AG09309 (cell line): Measurements from ENCODE around the gene ITPR1.

Source experiments
- DNase-seq: peaks from one replicate; pipeline ENCODE4 v3.0.0-alpha.2; 2010; ENCODE audit warnings: low read depth
- H3K4me3 ChIP-seq: 2 replicates; pipeline ENCODE4 v1.5.1; 2011; ENCODE audit warnings: mild to moderate bottlenecking, low read depth, low read length, moderate library complexity; ENCODE audit not compliant: control insufficient read depth
- TF ChIP-seq, protein P1 (sequence below): IDR thresholded peaks from 2 replicates; pipeline ENCODE4 v1.5.1; 2011; ENCODE audit warnings: mild to moderate bottlenecking, low read depth, low read length, inconsistent platforms; ENCODE audit not compliant: insufficient read depth, control insufficient read depth; ENCODE audit errors: missing control alignments

Gene ITPR1

DNA sequence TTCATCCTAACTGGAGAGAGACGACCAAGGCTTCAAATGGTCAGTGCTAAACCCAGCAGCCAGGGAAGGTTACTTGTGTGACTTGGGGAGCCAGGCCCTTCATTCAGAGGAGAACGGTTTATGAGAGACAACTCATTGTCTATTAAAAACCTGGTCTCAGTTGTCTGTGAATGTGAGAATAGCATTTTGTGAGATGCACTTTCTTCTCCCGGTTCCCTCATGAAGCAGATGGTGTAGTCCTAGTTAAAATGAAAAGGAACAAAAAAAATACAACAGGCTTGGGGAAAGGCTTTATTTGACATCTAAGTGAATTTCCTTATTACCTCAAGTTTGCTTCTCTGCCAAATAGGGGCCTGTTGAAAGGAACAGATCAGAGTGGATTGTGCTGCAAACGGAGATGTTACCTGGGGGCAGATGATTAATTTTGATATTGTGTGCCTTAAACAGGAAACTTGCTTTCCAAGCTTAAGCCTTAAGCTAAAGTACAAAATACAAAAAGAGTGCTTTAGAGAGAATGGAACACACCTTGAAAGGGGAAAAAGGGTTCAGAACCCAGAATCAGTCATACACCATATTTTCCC is 283.3 kb downstream of the ITPR1 start:
- DNase-seq, result no peak
- no peak overlapping the region for H3K4me3 ChIP-seq
- TF ChIP-seq, protein P1, sequence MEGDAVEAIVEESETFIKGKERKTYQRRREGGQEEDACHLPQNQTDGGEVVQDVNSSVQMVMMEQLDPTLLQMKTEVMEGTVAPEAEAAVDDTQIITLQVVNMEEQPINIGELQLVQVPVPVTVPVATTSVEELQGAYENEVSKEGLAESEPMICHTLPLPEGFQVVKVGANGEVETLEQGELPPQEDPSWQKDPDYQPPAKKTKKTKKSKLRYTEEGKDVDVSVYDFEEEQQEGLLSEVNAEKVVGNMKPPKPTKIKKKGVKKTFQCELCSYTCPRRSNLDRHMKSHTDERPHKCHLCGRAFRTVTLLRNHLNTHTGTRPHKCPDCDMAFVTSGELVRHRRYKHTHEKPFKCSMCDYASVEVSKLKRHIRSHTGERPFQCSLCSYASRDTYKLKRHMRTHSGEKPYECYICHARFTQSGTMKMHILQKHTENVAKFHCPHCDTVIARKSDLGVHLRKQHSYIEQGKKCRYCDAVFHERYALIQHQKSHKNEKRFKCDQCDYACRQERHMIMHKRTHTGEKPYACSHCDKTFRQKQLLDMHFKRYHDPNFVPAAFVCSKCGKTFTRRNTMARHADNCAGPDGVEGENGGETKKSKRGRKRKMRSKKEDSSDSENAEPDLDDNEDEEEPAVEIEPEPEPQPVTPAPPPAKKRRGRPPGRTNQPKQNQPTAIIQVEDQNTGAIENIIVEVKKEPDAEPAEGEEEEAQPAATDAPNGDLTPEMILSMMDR, result no peak

DNA sequence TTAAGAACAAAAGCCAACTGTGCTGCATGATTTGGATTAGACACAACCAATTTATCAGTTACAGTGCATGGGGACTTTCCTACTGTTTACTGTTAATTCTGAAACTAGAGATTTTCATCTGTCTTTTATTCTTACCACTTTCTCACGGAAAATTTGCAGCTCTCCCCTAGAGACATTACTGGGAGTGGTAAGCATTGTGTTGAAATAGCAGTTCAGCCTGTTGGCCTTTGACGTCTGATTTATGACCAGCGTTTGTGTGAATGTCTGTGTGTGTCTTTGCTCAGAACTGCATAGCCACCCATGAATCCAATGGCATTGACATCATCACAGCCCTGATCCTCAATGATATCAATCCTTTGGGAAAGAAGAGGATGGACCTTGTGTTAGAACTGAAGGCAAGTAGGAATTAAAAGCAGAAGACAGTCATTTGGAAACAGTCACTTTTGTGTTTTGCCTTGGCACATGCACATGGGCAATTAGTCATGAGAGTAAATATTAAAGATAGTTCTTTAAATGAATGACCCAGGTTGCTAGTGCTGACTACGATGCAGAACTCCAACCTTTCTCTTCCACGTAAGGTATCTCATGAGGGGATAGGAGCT is 283.9 kb downstream of the ITPR1 start:
- no peak overlapping the region for H3K4me3 ChIP-seq
- peak; percentile 64 for DNase-seq
- TF ChIP-seq, protein P1, result no peak

DNA sequence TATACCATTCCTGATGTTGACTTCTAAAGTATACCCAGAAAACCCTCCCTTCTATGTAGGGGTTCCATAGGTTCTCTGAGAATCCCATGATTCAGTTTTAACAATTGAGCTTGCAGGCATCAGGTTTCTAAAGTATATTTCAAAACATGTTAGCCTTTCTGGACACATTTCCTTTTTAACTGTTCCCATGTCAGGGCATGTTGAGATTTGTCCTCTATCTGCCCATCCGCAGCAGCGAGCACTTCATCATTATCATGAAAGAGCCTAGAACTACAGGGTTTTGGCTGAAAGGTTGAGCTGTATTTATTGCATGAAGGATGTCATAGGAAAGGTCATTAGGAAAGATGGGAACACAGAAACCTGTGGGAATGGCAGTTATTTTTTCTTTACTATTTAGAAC is 285.0 kb downstream of the ITPR1 start:
- no peak for DNase-seq
- TF ChIP-seq, protein P1, result no peak

DNA sequence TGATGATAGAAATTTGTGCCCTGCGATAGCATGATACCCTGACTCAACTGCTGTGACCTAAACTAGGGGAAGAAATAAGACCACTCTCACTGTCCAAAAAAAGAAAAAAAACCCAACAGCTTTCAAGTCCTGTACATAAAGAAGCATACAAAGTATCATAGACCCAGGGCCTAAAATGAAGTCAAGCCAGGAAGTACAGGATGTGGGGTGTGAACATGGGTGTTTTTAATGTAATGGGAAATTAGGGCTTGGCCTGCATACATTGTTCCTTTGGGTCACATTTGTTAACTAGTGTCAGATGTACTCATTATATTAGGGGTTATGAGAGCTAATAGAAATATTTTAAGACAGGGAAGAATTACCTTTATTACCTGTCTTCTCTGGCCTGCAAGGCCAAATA is 285.6 kb downstream of the ITPR1 start:
- TF ChIP-seq, protein P1, result no peak
- no peak overlapping the region for H3K4me3 ChIP-seq
- DNase-seq, result no peak

More for the DNA sequence above, 285.0 kb downstream of the ITPR1 start:
- H3K4me3 ChIP-seq, result no peak overlapping the region

DNA sequence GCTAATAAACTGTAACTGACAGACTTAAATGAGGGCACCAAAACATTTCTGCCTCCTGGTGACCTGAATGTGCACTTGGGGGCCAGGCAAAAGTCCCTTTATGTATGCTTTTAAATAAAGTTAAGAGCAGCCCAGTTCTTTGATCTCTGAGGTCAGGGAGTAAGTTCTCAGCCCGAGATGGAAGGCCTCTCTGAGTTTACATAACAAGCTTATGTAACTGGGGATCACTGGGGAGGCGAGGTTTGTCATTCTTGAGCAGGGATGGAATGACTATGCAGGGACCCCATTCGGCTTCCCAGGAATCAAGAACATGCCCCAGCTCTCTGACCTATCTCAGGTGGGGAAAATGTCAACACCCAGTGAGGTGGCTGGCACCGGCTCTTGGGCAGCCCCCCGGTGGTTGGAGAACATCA is 287.4 kb downstream of the ITPR1 start:
- no peak for DNase-seq
- no peak overlapping the region for H3K4me3 ChIP-seq
- TF ChIP-seq, protein P1, result no peak

DNA sequence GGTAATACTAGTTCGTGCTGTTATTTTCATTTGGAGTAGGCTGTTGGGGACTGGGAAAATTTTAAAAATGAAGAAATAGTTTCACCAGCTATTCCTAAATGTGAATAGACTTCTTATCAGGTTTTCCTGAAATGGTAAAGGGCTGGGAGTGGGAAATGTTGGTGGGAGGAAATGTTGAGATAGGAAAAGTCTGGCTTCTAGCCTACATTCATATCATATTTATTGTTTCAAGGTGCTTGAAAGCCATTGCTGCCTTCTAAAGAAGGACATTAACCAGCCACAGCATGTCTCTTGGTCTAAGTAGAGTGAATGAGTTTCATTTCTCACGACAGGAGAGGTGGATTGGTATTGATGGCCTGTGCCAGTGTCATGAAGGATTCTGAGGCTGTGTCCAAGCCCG is 288.9 kb downstream of the ITPR1 start:
- no peak overlapping the region for H3K4me3 ChIP-seq
- no peak for DNase-seq
- TF ChIP-seq, protein P1, result no peak

DNA sequence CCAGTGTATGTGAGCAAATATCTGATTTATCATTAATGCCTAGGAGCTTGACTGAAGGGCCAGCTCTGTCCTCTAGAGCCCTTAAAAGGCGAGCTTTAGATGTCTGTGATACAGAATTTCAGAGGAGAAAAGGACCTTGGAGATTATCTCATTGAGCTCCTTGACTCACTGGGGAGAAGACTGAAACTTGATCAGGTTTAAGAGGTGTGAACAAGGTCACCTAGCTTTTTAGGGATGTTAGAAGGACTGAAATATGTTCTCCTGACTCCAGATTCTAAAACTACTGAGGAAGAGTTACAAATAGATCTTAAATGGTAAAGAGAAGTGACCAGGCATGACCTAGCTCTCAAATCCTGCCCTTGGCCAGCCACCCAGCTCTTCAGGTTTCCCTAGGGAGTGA is 292.4 kb downstream of the ITPR1 start:
- no peak for DNase-seq
- TF ChIP-seq, protein P1, result no peak
- no peak overlapping the region for H3K4me3 ChIP-seq
